ENCODE data around the gene CCDC86.

The CCDC86 gene

DNA sequence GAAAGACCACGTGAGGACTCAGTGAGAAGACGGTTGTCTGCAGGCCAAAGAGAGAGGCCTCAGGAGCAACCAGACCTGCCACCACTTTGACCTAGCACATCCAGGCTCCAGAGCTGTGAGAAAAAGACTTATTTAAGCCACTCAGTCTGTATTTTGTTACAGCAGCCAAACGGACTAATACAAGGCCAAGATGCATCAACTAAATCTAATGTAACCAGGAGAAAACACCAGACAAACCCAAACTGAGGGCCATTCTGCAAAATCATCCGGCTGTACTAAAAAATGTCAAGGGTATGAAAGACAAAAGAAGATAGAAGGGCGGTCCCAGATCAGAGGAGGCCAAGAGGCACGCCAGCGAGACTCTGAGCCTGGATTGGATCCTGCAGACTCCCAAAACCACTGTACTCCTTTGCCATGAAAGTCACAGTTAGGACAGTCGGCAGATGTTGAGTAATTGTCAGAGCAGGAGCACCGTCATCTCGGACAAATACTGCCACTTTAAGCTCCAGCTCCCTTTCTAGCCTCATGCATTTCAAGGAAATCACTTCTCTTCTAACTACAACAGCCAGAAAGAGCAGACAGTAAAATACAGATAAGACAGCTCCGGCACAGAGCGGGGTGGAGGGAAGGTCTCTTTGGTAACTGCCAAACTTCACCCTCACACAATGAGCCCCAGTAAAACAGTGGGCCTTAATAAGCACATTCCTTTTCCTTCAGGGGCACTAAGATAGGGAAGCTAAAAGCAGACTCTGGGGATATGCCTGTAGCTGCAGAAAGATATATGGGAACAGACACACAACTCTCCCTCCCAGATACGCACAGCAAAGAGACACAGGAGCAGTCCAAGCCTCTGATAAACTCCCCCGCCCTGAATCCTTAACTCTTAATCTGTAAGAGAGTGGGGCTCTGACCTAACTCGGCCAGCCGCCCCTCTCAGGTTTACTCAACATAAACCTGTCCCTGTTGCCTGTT lies 21.9 kb downstream of the CCDC86 start:
- in situ Hi-C loops (cut with MboI; ENCODE audit: low pct_unique_long_range_greater_than_20kb, low sequenced_read_pairs), result no loop called here
- no peak for DNase-seq

DNA sequence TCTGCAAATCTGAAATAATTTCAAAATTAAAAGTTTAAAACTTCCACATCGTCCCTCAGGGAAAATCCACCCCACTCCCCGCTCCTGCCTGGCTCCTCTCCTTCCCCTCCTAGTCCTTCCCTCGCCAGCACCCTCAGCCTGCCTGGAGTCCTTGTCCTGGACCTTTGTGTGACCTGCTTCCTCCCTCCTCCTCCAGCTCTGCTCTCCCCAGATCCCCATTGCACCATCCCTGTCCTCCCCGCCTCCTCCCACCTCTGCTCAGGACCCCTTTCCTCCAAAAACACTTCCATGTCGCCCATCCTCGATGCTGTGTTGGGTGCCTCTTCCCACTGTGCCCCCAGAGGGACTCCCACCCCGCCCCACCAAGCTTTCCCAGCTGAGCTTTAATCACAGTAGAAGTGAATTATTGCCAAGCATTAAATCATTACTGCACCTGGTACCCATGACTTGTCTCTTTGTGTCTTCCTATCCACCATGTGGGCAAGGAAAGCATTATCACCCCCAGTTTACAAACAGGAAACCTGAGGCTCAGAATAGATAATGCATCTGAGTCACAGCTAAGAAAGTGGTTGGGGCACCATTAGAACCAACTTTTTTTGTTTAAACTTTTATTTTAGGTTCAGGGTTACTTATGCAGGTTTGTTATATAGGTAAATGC lies 23.1 kb downstream of the CCDC86 start:
- in situ Hi-C loops (cut with MboI; ENCODE audit: low pct_unique_long_range_greater_than_20kb, low sequenced_read_pairs), result no loop called here
- DNase-seq, result no peak

DNA sequence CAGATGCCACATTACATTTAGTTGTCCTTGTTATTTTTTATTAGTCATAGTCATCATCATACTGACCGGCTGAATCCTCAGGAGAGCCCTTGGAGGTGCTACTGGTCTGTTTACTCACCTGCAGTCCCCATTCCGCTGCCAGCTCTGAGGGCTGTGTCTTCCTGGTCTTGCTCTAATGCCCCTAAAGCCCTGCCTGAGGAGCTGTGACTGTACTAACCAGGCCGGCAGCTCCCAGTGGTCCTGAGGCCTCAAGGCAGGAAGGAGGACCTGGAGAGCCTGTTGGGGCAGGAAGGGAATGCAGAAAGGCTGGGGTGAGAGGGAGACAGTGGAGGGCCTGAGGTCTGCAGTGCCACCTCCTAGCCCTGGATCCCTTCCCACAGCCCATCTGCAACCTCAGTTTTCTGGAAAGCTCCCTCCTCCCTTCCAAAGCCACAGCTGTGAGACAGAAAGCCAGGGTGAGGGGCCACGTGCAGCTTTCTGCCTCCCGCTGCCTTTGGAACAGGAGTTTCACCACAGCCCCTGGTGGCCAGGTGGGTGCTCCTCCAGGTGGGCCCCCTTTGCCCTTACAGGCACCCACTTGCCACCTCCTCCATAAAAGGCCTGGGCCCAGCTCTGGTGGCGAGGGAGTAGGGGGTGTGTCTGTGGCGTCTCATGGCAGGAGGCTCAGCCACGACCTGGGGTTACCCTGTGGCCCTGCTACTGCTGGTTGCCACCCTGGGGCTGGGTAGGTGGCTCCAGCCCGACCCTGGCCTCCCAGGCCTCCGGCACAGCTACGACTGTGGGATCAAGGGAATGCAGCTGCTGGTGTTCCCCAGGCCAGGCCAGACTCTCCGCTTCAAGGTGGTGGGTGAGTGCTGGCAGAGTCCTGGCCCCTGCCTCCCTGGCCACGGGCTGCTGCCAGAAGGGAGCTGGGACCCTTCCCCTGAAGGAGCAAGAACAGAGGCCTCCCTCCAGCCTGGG lies 25.3 kb downstream of the CCDC86 start, which contains the start of gene ZP1:
TSS of gene ZP1 (plus strand) at position 632 of the 960 bp plus-strand sequence. CDS start at position 652, 20 bp downstream.
- no peak for DNase-seq
- in situ Hi-C loops (cut with MboI; ENCODE audit: low pct_unique_long_range_greater_than_20kb, low sequenced_read_pairs), result no loop called here

DNA sequence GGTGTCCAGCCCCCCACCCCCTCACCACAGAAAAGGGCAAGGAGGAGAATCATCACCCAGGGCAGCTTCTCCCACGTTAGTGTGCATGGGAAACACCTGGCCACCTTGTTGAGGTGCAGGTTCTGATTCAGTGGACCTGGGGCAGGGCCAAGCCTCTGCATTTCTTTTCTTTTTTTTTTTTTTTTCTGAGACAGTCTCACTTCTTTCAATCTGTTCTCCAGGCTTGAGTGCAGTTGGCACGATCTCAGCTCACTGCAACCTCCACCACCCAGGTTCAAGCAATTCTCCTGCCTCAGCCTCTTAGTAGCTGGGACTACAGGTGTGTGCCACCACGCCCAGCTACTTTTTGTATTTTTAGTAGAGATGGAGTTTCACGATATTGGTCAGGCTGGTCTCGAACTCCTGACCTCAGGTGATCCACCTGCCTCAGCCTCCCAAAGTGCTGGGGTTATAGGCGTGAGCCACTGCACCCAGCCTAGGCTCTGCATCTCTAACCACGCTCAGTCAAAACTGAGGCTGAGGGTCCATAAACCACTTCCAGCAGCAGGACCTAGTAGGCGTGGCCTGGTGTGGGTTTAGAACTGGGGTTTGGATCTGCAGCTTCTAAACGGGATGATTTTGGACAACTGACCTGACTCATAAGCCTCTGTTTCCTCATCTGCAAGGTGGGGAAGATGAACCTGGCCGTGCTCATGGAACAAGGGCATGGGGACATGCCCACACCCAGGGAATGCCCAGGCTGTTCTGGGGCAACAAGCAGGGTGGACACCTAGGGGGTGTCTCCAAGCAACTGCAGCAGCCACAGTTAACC lies 26.2 kb downstream of the CCDC86 start:
- DNase-seq, result no peak
- in situ Hi-C loops (cut with MboI; ENCODE audit: low pct_unique_long_range_greater_than_20kb, low sequenced_read_pairs), result no loop called here

DNA sequence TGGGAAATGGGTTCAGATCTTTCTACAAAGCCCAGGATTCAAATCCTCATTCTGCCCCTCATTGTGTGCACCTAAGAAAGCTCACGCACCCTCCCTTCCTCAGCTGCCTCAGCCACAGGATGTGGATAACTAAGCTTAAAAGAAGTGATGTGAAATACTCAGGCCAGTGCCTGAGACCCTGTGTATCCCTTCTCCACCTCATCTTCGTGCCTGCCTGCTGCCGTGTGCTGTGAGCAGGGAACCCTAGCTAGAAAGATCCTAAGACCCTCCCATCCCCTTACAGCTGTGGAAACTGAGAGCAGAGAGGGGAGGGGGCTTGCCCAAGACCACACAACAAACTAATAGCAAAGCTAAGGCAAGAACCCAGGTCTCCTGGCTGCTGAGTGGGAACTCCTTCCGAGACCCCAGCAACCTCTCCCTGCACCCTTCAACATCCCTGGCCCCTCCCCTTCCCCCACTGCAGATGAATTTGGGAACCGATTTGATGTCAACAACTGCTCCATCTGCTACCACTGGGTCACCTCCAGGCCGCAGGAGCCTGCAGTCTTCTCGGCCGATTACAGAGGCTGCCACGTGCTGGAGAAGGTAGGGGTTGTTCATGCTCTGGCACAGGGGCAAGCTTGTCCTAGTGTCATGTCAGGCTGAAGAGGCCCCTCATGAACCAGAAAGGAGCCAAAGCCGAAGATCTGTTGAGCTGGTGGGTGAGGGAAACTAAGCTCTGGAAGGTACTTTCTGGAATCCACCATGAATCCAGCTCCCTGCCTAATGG lies 27.0 kb downstream of the CCDC86 start:
- DNase-seq, result no peak
- in situ Hi-C loops (cut with MboI; ENCODE audit: low pct_unique_long_range_greater_than_20kb, low sequenced_read_pairs), result no loop called here

DNA sequence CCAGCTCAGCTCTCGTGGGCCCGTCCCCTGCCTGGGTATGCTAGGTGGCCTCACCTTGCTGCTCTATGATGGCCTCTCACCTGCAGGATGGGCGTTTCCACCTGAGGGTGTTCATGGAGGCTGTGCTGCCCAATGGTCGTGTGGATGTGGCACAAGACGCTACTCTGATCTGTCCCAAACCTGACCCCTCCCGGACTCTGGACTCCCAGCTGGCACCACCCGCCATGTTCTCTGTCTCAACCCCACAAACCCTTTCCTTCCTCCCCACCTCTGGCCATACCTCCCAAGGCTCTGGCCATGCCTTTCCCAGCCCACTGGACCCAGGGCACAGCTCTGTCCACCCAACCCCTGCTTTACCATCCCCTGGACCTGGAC lies 27.5 kb downstream of the CCDC86 start:
- no peak for DNase-seq
- in situ Hi-C loops (cut with MboI; ENCODE audit: low pct_unique_long_range_greater_than_20kb, low sequenced_read_pairs), result no loop called here

DNA sequence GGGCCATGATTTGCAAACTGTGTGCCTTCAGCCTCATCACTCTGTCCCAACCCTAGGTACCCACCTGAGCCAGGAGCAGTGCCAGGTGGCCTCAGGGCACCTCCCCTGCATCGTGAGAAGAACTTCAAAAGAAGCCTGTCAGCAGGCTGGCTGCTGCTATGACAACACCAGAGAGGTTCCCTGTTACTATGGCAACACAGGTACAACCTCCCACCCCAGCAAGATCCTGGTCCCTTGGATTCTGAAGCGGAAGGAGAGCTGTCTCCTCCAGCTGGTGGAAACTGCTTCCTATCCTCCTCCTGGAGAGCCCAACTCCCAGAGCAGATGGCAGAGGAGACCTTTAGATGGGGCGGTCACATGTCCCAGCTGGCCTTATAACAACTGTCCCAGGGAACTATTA lies 28.4 kb downstream of the CCDC86 start:
- no peak for DNase-seq
- in situ Hi-C loops (cut with MboI; ENCODE audit: low pct_unique_long_range_greater_than_20kb, low sequenced_read_pairs), result no loop called here

DNA sequence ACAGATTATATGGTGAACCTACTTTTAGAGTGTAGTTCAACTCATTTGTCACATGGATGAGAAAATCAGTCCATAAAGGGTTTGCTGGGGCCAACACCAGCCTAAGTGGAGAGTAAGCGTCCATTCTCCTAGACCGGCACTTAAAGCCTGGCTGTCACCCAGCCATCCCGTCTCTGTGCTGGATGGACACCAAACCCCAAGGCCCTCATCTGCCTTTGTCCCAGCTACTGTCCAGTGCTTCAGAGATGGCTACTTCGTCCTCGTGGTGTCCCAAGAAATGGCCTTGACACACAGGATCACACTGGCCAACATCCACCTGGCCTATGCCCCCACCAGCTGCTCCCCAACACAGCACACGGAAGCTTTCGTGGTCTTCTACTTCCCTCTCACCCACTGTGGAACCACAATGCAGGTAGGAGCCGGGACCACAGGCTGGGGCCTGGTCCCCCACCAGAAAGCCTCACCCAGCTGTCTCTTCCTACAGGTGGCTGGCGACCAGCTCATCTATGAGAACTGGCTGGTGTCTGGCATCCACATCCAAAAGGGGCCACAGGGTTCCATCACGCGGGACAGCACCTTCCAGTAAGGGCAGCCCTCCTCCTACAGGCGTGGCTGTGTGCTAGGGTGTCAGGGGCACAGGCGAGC lies 28.9 kb downstream of the CCDC86 start:
- no peak for DNase-seq
- in situ Hi-C loops (cut with MboI; ENCODE audit: low pct_unique_long_range_greater_than_20kb, low sequenced_read_pairs), result no loop called here

DNA sequence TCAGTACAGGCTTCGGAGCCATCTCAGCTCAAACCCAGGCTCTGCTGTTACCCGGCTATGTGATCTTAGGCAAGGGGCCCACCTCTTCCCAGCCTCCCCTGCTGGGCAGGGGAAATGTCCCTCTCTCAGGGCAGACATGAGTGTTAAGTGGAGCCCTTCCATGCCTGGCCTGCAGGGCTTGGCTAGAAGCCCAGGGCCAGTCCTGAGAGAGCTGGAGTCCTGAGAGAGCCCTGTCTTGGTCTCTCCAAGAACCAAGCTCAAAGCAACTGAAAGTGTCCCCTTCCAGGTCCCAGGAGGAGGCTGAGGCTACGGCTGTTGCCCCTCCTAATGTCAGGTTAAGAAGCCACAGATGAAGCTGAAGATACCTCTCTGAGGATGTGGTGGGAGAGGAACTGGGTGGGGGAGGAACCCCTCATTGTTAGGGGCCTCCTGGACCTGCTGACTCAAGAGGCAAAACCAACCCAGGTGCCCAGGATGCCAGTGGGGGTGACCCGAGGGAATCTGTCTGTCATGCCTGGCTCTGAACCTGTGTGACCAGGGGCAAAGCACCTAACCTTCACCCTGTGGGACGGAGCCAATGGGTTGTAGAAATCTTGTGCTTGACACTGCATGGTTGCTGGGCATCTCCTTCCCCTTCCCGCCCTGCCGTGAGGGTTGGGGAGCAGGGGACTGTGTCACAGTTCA lies 29.6 kb downstream of the CCDC86 start:
- no peak for DNase-seq
- in situ Hi-C loops (cut with MboI; ENCODE audit: low pct_unique_long_range_greater_than_20kb, low sequenced_read_pairs), result no loop called here

DNA sequence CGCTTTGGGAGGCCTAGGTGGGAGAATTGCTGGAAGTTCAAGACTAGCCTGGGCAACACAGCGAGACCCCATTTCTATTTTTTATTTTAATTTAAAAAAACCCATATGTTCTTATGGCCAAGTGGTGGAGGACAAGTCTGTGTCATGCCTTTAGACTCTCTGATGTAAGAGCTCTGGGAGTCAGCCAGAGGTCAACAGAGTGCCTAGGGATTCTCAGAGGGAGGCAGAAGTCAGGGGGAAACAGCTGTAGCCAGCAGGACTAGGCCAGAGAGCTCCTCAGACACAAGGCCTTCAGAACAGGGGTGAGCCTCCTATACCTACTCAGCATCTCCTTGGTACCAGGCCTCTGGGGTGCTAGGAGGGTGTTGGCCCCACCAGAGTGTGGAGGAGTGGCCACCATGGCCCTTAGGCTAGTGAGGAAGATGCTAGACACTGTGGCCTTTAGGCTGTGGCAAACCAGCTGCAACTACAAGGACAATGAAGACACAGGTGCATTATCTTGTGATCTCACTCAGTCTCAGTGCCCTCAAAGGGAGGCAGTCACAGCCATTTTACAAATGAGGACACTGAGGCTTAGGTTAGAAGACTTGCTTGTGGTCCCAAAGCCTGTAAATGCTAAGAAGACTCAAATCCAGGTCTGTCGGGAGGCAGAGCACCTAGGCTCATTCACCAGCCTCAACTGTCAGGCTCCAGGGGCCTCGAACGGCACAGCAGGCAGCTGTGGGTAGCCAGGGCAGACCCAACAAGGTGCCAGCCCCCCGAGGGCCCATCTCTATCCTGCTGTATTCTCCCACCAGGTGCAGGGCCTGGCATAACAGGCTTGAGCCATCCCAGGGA lies 30.4 kb downstream of the CCDC86 start:
- in situ Hi-C loops (cut with MboI; ENCODE audit: low pct_unique_long_range_greater_than_20kb, low sequenced_read_pairs), result no loop called here
- no peak for DNase-seq

DNA sequence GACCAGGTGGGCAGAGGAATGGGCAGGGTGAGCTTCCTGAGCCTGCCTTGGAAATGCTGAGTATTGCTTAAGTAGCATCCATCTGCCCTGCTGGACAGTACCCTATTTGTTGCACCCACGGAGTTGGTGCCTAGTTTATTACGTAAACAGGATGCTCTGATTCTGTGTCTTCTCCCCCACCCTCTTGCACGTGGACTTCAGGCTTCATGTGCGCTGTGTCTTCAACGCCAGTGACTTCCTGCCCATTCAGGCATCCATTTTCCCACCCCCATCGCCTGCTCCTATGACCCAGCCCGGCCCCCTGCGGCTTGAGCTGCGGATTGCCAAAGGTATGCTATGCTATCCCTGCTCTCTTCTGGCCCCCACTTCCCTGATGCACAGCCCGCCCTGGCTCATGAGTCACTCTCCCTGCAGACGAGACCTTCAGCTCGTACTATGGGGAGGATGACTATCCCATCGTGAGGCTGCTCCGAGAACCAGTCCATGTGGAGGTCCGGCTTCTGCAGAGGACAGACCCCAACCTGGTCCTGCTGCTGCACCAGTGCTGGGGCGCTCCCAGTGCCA lies 31.1 kb downstream of the CCDC86 start:
- DNase-seq, result no peak
- in situ Hi-C loops (cut with MboI; ENCODE audit: low pct_unique_long_range_greater_than_20kb, low sequenced_read_pairs), result no loop called here

DNA sequence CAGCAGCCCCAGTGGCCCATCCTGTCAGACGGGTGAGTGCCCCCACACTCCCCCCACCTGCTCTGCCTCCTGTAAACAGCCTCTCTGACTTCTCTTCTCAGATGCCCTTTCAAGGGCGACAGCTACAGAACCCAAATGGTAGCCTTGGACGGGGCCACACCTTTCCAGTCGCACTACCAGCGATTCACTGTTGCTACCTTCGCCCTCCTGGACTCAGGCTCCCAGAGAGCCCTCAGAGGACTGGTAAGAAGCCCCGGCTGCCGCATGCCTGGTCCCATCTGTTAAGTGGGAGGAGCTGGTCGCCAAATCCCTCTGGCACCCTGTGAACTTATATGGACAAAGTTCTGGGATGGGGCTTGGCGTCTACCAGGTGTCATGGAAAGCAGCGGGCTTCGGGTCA lies 31.6 kb downstream of the CCDC86 start:
- in situ Hi-C loops (cut with MboI; ENCODE audit: low pct_unique_long_range_greater_than_20kb, low sequenced_read_pairs), result no loop called here
- no peak for DNase-seq

DNA sequence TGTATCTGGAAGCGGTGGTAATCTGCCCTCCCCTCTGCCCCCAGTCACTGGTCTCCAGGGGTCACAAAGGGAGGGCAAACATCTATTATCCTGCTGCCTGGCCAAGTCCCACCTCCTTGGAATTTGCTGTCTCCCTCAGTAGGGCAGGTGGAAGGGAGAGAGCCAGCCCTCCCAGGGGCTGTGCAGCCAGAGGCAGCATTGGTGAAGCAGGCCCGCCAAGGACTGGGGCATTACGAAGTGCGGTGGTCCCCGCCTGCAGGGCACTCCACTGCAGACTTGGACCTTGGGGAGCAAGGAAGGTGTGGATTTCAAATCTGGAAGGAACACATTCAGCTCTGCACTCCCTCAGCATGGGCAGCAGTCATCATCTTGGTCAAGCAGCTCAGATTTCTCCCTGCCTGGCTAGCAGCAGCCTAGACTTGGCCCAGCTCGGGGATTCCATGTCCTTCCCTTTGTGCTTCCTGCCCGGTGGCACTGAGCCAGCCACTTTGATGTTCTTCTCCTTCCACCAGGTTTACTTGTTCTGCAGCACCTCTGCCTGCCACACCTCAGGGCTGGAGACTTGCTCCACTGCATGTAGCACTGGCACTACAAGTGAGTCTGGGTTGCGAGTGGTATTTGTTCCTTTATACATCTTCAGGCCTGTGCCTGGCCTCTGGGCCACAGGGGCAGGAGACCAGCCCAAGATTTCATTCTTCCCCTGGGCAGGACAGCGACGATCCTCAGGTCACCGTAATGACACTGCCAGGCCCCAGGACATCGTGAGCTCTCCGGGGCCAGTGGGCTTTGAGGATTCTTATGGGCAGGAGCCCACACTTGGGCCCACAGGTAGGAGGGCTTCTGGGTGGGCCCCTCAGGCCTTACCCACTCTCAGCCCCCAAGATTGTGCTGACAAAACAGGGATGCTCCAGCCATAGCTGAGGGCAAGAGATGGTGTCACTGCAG lies 32.8 kb downstream of the CCDC86 start:
- no peak for DNase-seq
- in situ Hi-C loops (cut with MboI; ENCODE audit: low pct_unique_long_range_greater_than_20kb, low sequenced_read_pairs), result no loop called here

DNA sequence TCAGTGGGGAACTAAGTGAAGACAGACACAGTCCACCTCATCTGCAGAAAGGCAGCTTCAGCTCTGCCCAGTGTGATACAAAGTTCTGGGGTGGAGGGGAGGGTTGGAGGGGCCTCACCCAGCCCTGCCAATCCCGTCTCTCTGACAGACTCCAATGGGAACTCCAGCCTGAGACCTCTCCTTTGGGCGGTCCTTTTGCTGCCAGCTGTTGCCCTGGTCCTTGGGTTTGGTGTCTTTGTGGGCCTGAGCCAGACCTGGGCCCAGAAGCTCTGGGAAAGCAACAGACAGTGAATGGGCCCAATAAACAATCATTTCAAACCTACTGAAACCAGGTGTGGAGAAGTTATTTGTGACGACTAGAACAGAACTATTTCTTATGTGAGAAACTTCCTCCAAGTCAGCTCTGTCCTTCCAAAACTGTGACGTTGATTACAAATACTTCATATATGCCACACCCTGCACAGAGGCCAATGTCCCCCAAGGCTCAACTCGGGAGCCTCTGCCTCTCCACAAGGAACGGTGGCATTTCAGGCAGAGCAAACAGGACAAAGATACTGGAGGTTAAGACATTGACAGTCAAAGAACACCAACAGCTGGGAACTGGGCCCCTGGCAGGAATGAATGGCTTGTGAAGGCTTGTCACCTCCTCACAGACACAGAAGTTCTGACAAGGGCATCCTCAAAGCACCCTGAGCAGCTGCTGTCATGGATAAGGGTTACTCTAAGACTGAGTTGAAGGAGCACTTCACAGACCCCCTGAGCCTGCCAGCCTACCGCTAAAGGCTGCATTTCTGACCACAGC lies 33.7 kb downstream of the CCDC86 start:
- no peak for DNase-seq
- in situ Hi-C loops (cut with MboI; ENCODE audit: low pct_unique_long_range_greater_than_20kb, low sequenced_read_pairs), result no loop called here
